ENCODE measurements around the gene SON.

Gene SON

GRCh38 chr21:33541756-33542639 is 840 bp upstream of the SON start, which contains the start of gene GART:
Gene GART (minus strand): TSS chr21:33542117. CDS start chr21:33539315, 2,802 bp downstream.
- peak; percentile 77 to 78 for DNase-seq (ENCODE audit: extremely low read depth in 1 of 2, low read depth in 1 of 2)

GRCh38 chr21:33543505-33544129 is 779 bp downstream of the SON start:
- peak; percentile 53 to 71 for DNase-seq (ENCODE audit: extremely low read depth in 1 of 2, low read depth in 1 of 2)

GRCh38 chr21:33544451-33545195 is 1.8 kb downstream of the SON start:
- DNase-seq (ENCODE audit: extremely low read depth in 1 of 2, low read depth in 1 of 2): no peak

- DNase-seq (ENCODE audit: extremely low read depth in 1 of 2, low read depth in 1 of 2): no peak
Observed at GRCh38 chr21:33546086-33546485, 3.2 kb downstream of the SON start.

GRCh38 chr21:33549848-33550771 is 7.3 kb downstream of the SON start:
- DNase-seq (ENCODE audit: extremely low read depth in 1 of 2, low read depth in 1 of 2): no peak

- DNase-seq (ENCODE audit: extremely low read depth in 1 of 2, low read depth in 1 of 2): no peak
Observed at GRCh38 chr21:33550772-33551660, 8.2 kb downstream of the SON start.

- DNase-seq (ENCODE audit: extremely low read depth in 1 of 2, low read depth in 1 of 2): no peak
Observed at GRCh38 chr21:33551664-33552063, 8.8 kb downstream of the SON start.

GRCh38 chr21:33552093-33552998 is 9.5 kb downstream of the SON start:
- DNase-seq (ENCODE audit: extremely low read depth in 1 of 2, low read depth in 1 of 2): no peak

- DNase-seq (ENCODE audit: extremely low read depth in 1 of 2, low read depth in 1 of 2): no peak
Observed at GRCh38 chr21:33552999-33553598, 10.3 kb downstream of the SON start.

- DNase-seq (ENCODE audit: extremely low read depth in 1 of 2, low read depth in 1 of 2): no peak
Observed at GRCh38 chr21:33554236-33554981, 11.6 kb downstream of the SON start.

- no peak for DNase-seq (ENCODE audit: extremely low read depth in 1 of 2, low read depth in 1 of 2)
Observed at GRCh38 chr21:33554982-33555344, 12.1 kb downstream of the SON start.

GRCh38 chr21:33557447-33557846 is 14.6 kb downstream of the SON start:
- DNase-seq (ENCODE audit: extremely low read depth in 1 of 2, low read depth in 1 of 2): no peak

GRCh38 chr21:33558777-33559421 is 16.1 kb downstream of the SON start:
- DNase-seq (ENCODE audit: extremely low read depth in 1 of 2, low read depth in 1 of 2): no peak

GRCh38 chr21:33559813-33560212 is 17.0 kb downstream of the SON start:
- DNase-seq (ENCODE audit: extremely low read depth in 1 of 2, low read depth in 1 of 2): no peak

- DNase-seq (ENCODE audit: extremely low read depth in 1 of 2, low read depth in 1 of 2): no peak
Observed at GRCh38 chr21:33560965-33561364, 18.1 kb downstream of the SON start.

GRCh38 chr21:33561373-33561772 is 18.5 kb downstream of the SON start:
- DNase-seq (ENCODE audit: extremely low read depth in 1 of 2, low read depth in 1 of 2): no peak

- DNase-seq (ENCODE audit: extremely low read depth in 1 of 2, low read depth in 1 of 2): no peak
Observed at GRCh38 chr21:33562389-33562788, 19.6 kb downstream of the SON start.
